Coronary artery (tissue), 2 donors: ENCODE data around the gene KEL.

ENCODE experiments used
- DNase-seq: peaks from one replicate; pipeline ENCODE4 v3.0.0-alpha.2; 2017; ENCODE audit warnings: low spot score
- H3K27ac ChIP-seq, 2 donors: fragments of 200-600 bp; sonication (generic); one replicate each; pipeline ENCODE4 v1.5.1; 2016 to 2019
- H3K4me3 ChIP-seq: fragments of 200-600 bp; sonication (generic); 2 replicates; pipeline ENCODE4 v1.5.1; 2016; ENCODE audit warnings: mild to moderate bottlenecking, moderate library complexity
- TF ChIP-seq, protein P1 (sequence below): fragments of 200-600 bp; sonication (generic); IDR thresholded peaks from one replicate; pipeline ENCODE4 v1.5.1; 2019; ENCODE audit warnings: antibody characterized with exemption

The KEL gene

GRCh38 chr7:142918901-142919300 lies 43.3 kb downstream of the KEL start:
- TF ChIP-seq, protein P1, sequence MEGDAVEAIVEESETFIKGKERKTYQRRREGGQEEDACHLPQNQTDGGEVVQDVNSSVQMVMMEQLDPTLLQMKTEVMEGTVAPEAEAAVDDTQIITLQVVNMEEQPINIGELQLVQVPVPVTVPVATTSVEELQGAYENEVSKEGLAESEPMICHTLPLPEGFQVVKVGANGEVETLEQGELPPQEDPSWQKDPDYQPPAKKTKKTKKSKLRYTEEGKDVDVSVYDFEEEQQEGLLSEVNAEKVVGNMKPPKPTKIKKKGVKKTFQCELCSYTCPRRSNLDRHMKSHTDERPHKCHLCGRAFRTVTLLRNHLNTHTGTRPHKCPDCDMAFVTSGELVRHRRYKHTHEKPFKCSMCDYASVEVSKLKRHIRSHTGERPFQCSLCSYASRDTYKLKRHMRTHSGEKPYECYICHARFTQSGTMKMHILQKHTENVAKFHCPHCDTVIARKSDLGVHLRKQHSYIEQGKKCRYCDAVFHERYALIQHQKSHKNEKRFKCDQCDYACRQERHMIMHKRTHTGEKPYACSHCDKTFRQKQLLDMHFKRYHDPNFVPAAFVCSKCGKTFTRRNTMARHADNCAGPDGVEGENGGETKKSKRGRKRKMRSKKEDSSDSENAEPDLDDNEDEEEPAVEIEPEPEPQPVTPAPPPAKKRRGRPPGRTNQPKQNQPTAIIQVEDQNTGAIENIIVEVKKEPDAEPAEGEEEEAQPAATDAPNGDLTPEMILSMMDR: no peak
- no peak overlapping the region for H3K4me3 ChIP-seq
- DNase-seq: no peak
- H3K27ac ChIP-seq: no peak overlapping the region

GRCh38 chr7:142917447-142917846 lies 44.7 kb downstream of the KEL start:
- DNase-seq: no peak
- TF ChIP-seq, protein P1: no peak
- Histone ChIP-seq H3K4me3 (no peak overlapping the region), H3K27ac (no peak overlapping the region)

DNA sequence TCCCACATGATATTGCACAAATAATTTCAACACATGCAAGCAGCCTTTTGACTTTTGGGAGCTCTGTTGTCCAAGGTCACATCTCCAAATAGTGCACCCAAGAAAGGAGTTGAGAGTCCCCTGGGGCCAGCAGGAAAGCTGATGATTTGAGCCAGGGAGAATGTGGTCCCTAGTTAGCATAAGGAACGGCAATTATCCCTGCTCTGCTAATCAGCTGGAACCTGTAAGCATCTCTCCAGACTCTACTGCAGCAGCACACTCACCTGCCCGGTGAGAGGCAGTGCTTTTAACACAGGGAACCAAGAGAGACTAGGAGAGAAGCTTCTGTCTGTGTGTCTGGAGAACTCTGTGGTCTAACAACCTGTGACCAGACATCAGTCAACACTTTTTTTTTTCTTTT lies 45.7 kb downstream of the KEL start:
- DNase-seq: no peak
- TF ChIP-seq, protein P1: no peak
- no peak overlapping the region for H3K27ac ChIP-seq

GRCh38 chr7:142915315-142915714 lies 46.8 kb downstream of the KEL start:
- TF ChIP-seq, protein P1: no peak
- no peak overlapping the region for H3K4me3 ChIP-seq
- no peak for DNase-seq
- H3K27ac ChIP-seq: no peak overlapping the region

More for the DNA sequence above, 45.7 kb downstream of the KEL start:
- no peak overlapping the region for H3K4me3 ChIP-seq

- TF ChIP-seq, protein P1: no peak
- Histone ChIP-seq H3K27ac (no peak overlapping the region), H3K4me3 (no peak overlapping the region)
- no peak for DNase-seq
Observed at GRCh38 chr7:142914121-142914520, 48.0 kb downstream of the KEL start.

DNA sequence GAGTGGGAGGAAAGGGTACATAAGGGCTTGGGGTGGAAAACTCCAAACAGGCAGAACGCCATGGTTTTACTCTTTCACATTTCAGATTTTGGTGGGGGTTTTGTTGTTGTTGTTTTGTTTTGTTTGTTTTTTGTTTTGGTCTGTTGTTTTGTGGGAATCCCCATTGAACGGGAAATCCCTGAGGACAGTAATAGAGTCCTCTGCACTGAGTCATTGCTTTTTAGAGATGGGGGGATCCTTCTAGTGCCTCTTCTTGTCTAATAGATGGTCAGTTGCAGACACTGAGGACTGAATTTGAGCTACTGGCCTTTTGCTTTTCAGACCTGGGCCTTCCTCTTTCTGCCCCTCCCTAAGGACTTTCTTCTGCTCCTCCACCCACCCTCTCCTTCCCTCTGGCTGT lies 48.6 kb downstream of the KEL start:
- TF ChIP-seq, protein P1: no peak
- Histone ChIP-seq H3K4me3 (no peak overlapping the region), H3K27ac (no peak overlapping the region)
- no peak for DNase-seq

DNA sequence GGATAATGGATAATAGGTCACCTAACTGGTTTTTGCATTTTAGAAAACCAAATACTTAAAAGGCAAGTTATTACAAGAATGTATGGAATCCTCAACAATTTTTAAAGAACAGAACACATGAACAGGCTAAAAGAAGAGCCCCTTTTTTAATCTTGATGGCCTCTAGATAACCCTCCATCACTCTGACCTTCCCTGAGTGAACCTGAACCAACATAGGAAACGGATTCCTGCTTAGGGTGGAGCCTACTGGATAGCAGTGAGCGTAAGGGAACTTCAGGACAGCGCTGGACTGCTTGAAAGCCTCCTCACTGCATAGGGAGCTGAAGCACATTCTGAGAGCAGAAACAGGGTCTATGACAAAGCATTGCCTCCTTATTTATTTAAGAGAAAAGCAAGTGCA lies 49.1 kb downstream of the KEL start:
- no peak overlapping the region for H3K4me3 ChIP-seq
- TF ChIP-seq, protein P1: no peak
- DNase-seq: no peak
- H3K27ac ChIP-seq: no peak overlapping the region
